Fibroblast of skin of abdomen (primary cell): ENCODE data around the gene XPO1. TPM values are rescaled to one million over a fixed set of nuclear protein-coding genes. Genes with fewer than 3 reads are reported as not detected.
"Not testable (repeated sequence)": the region's sequence is repeated elsewhere in the genome, so short reads cannot be mapped to it uniquely, and the experiment has no call there.

Experiments
- DNase-seq: peaks from one replicate; pipeline ENCODE4 v3.0.0-alpha.2; 2013
- polyA plus RNA-seq, 2 experiments: library from polyadenylated mRNA; unstranded; fragments of 120-200 nt; gene quantifications; one replicate each; pipeline ENCODE4 v1.2.1, GENCODE V29; 2013; ENCODE audit not compliant: insufficient read length in 2 of 2

XPO1 gene, protein sequence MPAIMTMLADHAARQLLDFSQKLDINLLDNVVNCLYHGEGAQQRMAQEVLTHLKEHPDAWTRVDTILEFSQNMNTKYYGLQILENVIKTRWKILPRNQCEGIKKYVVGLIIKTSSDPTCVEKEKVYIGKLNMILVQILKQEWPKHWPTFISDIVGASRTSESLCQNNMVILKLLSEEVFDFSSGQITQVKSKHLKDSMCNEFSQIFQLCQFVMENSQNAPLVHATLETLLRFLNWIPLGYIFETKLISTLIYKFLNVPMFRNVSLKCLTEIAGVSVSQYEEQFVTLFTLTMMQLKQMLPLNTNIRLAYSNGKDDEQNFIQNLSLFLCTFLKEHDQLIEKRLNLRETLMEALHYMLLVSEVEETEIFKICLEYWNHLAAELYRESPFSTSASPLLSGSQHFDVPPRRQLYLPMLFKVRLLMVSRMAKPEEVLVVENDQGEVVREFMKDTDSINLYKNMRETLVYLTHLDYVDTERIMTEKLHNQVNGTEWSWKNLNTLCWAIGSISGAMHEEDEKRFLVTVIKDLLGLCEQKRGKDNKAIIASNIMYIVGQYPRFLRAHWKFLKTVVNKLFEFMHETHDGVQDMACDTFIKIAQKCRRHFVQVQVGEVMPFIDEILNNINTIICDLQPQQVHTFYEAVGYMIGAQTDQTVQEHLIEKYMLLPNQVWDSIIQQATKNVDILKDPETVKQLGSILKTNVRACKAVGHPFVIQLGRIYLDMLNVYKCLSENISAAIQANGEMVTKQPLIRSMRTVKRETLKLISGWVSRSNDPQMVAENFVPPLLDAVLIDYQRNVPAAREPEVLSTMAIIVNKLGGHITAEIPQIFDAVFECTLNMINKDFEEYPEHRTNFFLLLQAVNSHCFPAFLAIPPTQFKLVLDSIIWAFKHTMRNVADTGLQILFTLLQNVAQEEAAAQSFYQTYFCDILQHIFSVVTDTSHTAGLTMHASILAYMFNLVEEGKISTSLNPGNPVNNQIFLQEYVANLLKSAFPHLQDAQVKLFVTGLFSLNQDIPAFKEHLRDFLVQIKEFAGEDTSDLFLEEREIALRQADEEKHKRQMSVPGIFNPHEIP (N-terminal part only)
- polyA plus RNA-seq (2013, experiment 1 of 2; ENCODE audit: insufficient read length), result 148 TPM
- 142 TPM for polyA plus RNA-seq (2013, experiment 2 of 2; ENCODE audit: insufficient read length)

DNA sequence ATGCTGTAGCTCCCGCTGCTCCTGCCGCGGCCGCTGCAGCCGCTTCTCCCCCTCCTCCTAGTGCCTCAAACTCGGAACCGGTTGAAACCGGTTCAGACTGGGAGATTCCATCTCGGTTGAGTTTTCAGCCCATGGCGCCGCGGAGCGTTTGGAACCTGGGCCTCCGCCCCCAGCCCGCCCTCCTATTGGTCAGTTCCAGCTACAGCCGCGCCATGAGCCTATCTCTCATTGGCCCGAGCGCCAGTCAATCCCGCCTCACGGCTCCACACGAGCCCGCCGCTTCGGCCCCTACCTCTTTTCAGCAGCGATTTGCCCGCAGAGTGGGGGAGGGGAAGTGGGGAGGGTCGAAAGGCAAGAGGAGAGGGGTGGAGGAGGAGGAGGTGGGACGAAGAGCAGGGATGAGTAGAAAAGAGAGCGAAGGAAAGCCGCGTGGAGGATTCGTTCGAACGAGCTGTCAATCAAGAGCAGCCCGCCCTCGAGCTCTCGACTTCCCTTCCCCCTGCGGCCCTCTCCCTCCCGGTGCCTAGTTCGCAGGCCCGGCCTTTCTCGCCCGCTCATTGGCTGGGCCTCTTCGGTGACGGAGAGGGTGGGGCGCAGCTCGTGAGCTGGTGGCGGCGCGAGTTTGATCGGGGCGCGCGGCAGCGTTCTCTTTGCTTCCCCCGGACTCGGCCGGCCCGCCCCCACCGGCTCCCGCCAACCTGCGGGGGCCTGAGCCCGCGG, at the start of gene XPO1:
XPO1 (minus strand) TSS at position 157 of the 720 bp plus-strand sequence. CDS start 4,459 bp downstream, outside the sequence.
- DNase-seq, result peak; percentile 100

- DNase-seq, result not testable (repeated sequence)
These were observed 48.8 kb upstream of the XPO1 start for GRCh38 chr2:61586928-61587327.

GRCh38 chr2:61585383-61585782, 47.2 kb upstream of the XPO1 start:
- DNase-seq, result no peak

GRCh38 chr2:61584368-61584767, 46.2 kb upstream of the XPO1 start:
- DNase-seq, result not testable (repeated sequence)

DNA sequence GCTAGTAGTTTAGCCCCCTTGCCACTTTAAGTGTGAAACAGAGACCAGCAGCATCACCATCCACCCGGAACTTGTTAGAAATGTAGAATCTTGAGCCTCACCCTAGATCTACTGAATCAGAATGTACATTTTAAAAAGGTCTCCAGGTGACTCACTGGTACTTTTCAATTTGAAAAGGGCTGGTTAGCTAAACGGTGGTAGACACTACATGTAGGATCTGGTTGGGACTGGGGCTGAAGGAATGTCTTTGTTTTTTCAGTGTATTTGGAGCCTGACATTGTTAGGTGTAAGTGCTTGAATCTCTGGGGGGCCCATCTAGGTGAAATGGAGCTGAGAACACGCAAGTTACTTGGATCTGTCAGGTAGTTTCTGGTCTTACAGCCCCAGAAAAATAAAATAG, 44.0 kb upstream of the XPO1 start:
- DNase-seq, result no peak

DNA sequence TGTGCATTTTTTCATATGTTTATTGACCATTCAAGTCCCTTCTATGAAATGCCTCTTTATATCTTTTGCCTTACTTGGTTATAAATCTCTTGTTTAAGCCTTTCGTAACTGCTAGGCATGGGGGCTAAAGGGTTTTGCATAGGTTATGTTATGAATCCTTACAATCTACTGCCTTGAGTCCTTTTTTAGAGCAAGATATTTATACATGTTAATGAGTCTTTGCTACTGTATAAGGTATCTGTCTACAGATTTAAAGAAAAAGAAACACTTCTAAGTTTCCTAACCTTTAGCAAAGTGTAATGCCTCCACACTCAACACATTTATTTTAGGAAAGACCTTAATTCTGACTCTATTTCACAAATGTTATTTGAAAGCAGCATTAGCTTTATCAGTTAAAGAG, 43.6 kb upstream of the XPO1 start:
- DNase-seq, result no peak

GRCh38 chr2:61575447-61575859, 37.3 kb upstream of the XPO1 start:
- no peak for DNase-seq

DNA sequence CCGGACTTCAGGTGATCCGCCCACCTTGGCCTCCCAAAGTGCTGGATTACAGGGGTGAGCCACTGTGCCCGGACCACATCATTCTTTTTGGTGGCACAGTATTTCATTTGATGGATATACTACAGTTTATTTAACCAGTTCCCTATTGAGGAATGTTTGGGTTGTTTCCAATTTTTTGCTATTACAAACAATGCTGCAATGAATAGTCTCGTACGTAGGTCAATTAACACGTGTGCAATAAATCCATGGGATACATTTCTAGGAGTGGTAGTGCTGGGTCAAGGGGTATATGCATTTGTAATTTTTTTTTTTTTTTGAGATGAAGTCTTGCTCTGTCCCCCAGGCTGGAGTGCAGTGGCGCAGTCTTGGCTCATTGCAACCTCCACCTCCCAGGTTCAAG, 28.4 kb upstream of the XPO1 start:
- no peak for DNase-seq

GRCh38 chr2:61562615-61563014, 24.5 kb upstream of the XPO1 start:
- DNase-seq, result no peak

- no peak for DNase-seq
These were observed 20.0 kb upstream of the XPO1 start for GRCh38 chr2:61558160-61558559.

GRCh38 chr2:61557381-61557780, 19.2 kb upstream of the XPO1 start:
- DNase-seq, result no peak

DNA sequence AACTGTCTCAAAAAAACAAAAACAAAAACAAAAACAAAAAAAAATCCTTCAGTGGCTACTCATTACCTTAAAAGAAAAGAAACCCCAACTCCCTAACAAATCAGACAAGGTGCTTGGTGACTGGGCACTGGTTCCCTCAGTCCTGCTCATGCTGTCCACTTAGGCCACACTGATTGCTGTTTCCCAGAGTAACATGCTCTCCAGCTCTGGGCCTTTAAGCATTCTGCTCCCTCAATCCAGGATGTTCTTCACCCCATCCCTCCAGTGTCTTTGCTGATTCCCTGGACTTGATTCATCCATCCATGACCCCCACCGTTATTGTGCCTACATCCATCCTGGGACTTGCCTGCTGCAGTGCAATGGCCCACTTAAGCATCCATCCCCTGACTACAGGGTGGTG, 16.4 kb upstream of the XPO1 start:
- DNase-seq, result no peak

DNA sequence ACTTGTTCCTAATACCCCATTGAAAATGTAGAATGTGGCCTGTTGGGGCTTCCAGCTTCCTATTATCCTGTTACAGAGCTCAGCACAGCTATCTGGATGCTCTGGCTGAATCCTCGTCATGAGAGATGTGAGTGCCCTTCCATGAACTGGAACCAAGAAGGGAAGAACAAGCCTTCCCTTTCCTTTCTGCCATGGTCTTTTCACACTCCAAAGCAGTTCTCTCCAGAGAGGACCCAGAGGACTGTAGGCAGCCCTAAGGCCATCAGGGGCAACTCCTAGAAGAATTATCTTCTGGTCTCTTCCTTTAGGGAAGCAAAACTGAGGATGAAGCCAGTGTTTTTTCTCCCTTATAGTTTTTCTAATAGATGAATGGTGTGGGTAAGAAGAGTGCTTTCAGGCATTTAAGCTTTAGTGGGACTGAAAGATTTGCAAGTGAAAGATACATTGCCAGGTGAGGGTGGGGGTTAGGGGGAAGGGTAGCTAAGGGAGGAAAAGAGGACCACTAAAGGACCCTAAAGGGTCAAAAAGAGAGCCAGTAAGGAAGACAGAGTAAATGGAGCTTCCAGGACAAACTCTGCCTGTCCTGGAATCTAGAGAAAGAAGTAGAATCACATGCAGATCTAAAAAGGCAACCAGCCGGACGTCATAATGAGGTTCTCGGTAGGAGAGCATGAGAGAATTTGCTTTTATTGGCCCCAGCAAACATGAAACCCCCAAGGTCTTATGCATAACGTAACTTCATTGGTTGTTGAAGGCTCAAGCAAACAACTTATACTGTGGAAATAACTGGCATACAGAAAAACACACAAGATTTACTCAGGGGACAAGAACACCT, 12.4 kb upstream of the XPO1 start:
- no peak for DNase-seq

- no peak for DNase-seq
These were observed 11.4 kb upstream of the XPO1 start for GRCh38 chr2:61549546-61549945.

GRCh38 chr2:61543062-61543461, 4.9 kb upstream of the XPO1 start:
- no peak for DNase-seq

DNA sequence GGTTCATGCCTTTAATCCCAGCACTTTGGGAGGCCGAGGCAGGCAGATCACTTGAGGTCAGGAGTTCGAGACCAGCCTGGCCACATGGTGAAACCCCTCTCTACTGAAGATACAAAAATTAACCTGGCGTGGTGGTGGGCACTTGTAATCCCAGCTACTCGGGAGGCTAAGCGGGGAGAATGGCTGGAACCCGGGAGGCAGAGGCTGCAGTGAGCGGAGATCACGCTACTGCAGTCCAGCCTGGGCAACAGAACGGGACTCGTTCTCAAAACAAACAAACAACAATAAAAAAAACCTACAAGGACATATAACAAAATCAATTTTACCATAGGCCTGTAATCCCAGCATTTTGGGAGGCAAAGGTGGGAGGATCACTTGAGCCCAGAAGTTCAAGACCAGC, 2.0 kb upstream of the XPO1 start:
- DNase-seq, result not testable (repeated sequence)

- DNase-seq, result no peak
These were observed 864 bp upstream of the XPO1 start for GRCh38 chr2:61538920-61539520.

DNA sequence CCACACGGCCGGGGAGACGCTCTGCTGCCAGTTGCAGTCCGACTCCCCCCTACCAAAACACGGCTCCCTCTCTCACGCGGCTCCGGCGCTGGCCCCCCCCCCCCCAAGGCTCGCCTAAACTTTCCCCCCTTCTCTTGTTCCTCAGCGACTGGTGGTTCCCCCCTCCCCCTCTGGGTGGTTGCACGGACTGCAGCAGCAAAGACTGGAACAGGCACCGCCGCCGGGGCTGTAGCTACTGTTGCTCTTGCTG, 281 bp downstream of the XPO1 start:
- DNase-seq, result no peak

- DNase-seq, result peak; percentile 27
These were observed 743 bp downstream of the XPO1 start for GRCh38 chr2:61537277-61537949.

GRCh38 chr2:61536572-61537276, 1.4 kb downstream of the XPO1 start:
- DNase-seq, result peak; percentile 87
